ENCODE data around the gene EEF1AKMT2.

The EEF1AKMT2 gene

DNA sequence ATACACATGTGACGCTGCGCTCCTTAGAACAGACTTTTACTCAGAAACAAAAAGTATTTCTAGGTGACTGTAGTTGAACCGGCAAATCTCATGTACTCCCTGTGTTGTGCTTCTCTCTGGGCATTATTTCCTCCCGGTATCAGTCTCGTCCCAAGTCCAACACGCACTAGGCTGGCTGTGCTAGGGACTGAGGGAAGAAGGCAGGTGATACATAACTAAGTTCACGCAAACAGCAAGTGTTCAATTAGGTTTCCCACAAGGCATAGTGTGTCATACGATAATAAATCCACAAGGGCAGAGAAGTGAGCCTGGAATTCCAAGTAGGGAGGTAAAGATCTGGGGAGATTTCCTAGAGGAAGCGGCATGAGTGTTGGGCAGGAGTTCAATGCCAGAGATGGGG is 67.9 kb downstream of the EEF1AKMT2 start:
- in situ Hi-C loops (cut with MboI; ENCODE audit: low sequenced_read_pairs) = no loop called here

- in situ Hi-C loops (cut with MboI; ENCODE audit: low sequenced_read_pairs) = no loop called here
Observed at GRCh38 chr10:124722798-124723783, 68.6 kb downstream of the EEF1AKMT2 start.

DNA sequence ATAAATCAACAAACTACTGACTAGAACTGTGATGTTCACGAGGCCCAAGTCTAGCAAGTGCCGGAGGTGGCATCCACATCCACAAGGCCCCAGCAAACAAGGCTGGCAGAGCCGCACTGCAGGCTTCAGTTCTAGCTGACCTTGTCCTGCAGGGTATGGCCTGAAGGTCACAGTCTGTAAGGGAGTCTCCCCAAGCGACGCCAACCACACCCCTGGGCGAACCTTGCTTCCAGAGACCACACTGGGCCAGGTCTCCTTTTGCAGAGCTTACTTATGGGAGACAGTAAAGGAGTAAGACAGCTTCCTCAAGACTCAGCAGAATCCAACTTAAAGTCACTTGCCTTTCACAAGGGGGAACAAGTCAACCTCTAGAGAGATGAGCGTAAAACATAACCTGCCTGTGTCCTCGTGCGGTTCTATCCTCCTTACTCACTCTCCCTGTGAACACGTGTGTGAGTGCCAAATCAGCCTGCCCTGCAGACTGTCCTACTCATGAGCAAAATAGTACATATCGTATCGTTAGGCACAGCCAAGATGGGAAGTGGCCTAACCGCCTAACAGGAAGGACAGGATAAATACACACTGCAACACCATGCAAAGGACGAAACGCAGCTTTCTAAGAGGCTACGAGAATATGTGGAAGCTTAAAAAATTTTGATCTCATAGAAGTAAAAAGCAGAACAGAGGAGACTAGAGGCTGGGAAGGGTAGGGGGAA is 70.2 kb downstream of the EEF1AKMT2 start:
- in situ Hi-C loops (cut with MboI; ENCODE audit: low sequenced_read_pairs) = no loop called here

- in situ Hi-C loops (cut with MboI; ENCODE audit: low sequenced_read_pairs) = no loop called here
Observed at GRCh38 chr10:124719213-124719851, 72.4 kb downstream of the EEF1AKMT2 start.

GRCh38 chr10:124717911-124718741 is 73.6 kb downstream of the EEF1AKMT2 start:
- in situ Hi-C loops (cut with MboI; ENCODE audit: low sequenced_read_pairs) = no loop called here

- in situ Hi-C loops (cut with MboI; ENCODE audit: low sequenced_read_pairs) = no loop called here
Observed at GRCh38 chr10:124717041-124717757, 74.5 kb downstream of the EEF1AKMT2 start.

DNA sequence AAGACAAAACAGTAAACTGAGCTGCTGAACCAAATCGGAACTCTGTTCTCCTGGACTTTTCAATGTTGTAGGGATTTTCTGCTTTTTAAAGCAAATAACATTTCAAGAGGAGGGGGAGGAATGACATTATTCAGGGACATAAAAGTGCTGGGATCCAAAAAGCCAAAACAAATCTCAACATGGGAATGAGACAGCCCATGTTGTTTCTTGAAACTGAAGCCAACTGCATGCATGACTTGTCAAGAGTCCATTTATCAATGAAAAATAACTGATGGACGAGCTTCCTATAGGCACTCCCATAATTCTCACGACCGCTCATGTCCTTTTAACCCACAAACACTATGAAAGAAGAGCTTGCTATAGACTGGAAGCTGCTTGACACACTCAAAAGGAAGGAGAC is 75.3 kb downstream of the EEF1AKMT2 start:
- in situ Hi-C loops (cut with MboI; ENCODE audit: low sequenced_read_pairs) = no loop called here

GRCh38 chr10:124715439-124715838 is 76.2 kb downstream of the EEF1AKMT2 start:
- in situ Hi-C loops (cut with MboI; ENCODE audit: low sequenced_read_pairs) = no loop called here

- in situ Hi-C loops (cut with MboI; ENCODE audit: low sequenced_read_pairs) = no loop called here
Observed at GRCh38 chr10:124713679-124714255, 77.9 kb downstream of the EEF1AKMT2 start.

GRCh38 chr10:124712704-124713407 is 78.8 kb downstream of the EEF1AKMT2 start:
- in situ Hi-C loops (cut with MboI; ENCODE audit: low sequenced_read_pairs) = no loop called here

DNA sequence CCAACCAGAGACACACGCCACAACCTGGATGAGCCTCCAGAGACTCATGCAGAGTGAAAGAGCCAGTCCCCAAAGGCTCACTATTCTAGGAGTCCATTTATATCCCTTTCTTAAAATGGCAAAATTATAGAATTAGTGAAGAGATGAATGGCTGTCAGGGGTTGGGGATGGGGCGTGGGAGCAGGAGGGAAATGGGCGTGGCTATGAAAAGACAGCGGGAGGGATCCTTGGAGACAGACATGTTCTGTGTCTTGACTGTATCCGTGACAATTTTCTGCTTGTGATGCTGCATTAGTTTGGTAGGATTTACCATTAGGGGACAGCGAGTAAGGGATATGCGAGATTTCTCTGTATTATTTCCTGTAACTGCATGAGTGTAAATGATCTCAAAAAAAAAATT is 80.5 kb downstream of the EEF1AKMT2 start:
- in situ Hi-C loops (cut with MboI; ENCODE audit: low sequenced_read_pairs) = no loop called here

DNA sequence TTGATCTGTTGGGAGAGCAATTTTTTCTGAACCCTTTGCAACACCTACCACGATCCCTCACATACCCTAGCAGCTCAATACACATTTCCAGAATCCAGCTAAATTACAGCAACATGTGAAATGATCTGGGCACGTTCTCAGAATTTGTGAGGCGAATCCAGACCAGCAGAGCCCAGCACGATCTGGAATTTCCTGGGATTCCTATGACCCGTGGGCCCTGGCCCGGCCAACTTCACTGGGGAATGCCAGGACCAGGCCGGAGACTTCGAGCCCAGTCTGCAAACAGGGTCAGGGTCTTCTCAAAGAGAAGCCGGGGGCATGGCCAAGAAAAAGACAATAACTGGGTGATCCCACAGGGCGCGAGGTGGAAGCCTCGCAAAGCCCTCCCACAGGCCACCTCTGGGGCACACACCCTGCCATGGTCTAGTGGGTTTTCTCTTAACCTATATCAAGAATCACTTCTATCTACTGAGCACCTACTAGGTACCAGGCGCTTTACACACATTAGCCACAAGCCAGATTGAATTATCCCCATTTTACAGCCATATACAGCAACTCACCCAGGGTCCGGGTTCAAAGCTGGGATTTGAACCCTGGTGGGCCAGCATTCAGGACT is 81.3 kb downstream of the EEF1AKMT2 start:
- in situ Hi-C loops (cut with MboI; ENCODE audit: low sequenced_read_pairs) = no loop called here

DNA sequence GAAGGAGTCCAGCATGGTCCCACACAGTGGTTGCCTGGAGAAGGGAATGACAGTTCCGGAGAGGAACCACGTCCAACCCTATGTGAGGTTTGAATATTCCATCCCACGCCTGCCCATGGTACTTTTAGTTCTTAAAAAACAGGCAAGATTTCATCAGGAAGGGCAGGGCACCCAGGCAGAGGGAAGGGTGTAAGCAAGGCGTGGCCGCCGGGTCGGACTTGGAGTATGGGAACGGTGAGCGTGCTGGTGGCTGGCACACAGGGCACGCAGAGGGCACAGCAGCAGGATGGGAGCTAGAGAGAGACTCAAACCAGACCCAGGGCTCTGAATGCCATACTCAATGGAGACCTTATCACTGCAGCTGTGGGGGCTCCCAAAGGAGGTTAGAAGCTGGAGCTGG is 81.8 kb downstream of the EEF1AKMT2 start:
- in situ Hi-C loops (cut with MboI; ENCODE audit: low sequenced_read_pairs) = no loop called here

DNA sequence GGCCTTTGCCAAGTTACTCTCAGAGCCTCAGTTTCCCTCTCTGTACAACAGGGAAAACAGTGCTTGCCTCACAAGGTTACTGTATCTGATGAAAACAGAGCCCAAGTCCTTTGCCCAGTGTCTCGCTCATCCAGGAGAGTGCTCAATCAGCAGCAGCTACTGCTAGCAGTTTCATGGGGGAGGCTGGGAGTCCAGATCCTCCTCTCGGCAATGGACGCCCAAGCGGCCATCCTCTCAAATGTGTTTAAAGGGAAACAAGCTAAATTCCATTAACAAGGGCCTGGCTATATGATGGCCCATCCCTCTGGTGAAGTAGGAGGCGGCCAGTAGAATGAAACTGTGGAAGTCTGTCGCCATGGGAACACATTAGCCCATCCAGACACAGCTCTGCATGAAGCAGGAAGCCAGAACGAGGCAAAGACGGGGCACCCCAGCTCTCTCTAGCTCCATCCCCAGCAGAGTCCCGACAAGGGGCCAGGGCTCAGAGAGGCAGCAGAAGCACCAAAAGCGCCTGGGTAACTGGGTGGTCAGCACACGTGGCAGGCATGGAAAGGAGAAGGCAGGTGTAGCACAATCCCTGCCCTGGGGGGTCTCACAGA is 82.7 kb downstream of the EEF1AKMT2 start:
- in situ Hi-C loops (cut with MboI; ENCODE audit: low sequenced_read_pairs) = no loop called here

GRCh38 chr10:124708246-124708779 is 83.4 kb downstream of the EEF1AKMT2 start:
- in situ Hi-C loops (cut with MboI; ENCODE audit: low sequenced_read_pairs) = no loop called here

Data from HL-60/S4 treated with retinoic acid at 250 ng/mL for 4 days and 3 days (cell line).